ENCODE results near the gene CDC42SE2. TPM values are rescaled to one million over a fixed set of nuclear protein-coding genes. Genes with fewer than 3 reads are reported as not detected.

Gene CDC42SE2
- total RNA-seq, 1 donor from 2014 or later, result 27.8 TPM

- H3K4me3 Mint-ChIP-seq, result no peak overlapping the region
Measured at GRCh38 chr5:131221008-131221703, 42.7 kb upstream of the CDC42SE2 start.

GRCh38 chr5:131221888-131222287, 42.0 kb upstream of the CDC42SE2 start:
- Mint-ChIP-seq H3K4me3 (no peak overlapping the region), H3K27me3 (no peaks in the 10 kb centered on the region), H3K4me1 (ENCODE audit: unreplicated experiment) (no peaks in the 10 kb centered on the region), H3K36me3 (no peaks in the 10 kb centered on the region), H3K27ac (no peak overlapping the region), H3K9me3 (no peaks in the 10 kb centered on the region)
- no peak for TF ChIP-seq CTCF (conservative IDR thresholded peaks at IDR 0.05)
- DNase-seq (ENCODE audit: extremely low spot score, unreplicated experiment), result no peak

More at GRCh38 chr5:131221008-131221703, 42.7 kb upstream of the CDC42SE2 start:
- TF ChIP-seq CTCF (conservative IDR thresholded peaks at IDR 0.05), result no peak
- H3K4me1 Mint-ChIP-seq (ENCODE audit: unreplicated experiment), result no peaks in the 10 kb centered on the region
- H3K36me3 Mint-ChIP-seq, result no peaks in the 10 kb centered on the region
- H3K27me3 Mint-ChIP-seq, result no peaks in the 10 kb centered on the region
- no peak for DNase-seq (ENCODE audit: extremely low spot score, unreplicated experiment)
- no peak overlapping the region for H3K27ac Mint-ChIP-seq
- no peaks in the 10 kb centered on the region for H3K9me3 Mint-ChIP-seq

- H3K27ac Mint-ChIP-seq, result no peak overlapping the region
- no peak for DNase-seq (ENCODE audit: extremely low spot score, unreplicated experiment)
- no peaks in the 10 kb centered on the region for H3K27me3 Mint-ChIP-seq
- no peaks in the 10 kb centered on the region for H3K9me3 Mint-ChIP-seq
- TF ChIP-seq CTCF (conservative IDR thresholded peaks at IDR 0.05), result no peak
- H3K4me1 Mint-ChIP-seq (ENCODE audit: unreplicated experiment), result no peaks in the 10 kb centered on the region
- no peaks in the 10 kb centered on the region for H3K36me3 Mint-ChIP-seq
- no peak overlapping the region for H3K4me3 Mint-ChIP-seq
Measured at GRCh38 chr5:131222731-131223130, 41.1 kb upstream of the CDC42SE2 start.

- H3K4me3 Mint-ChIP-seq, result no peak overlapping the region
- H3K36me3 Mint-ChIP-seq, result no peaks in the 10 kb centered on the region
- TF ChIP-seq CTCF (conservative IDR thresholded peaks at IDR 0.05), result no peak
- H3K27ac Mint-ChIP-seq, result no peak overlapping the region
- H3K4me1 Mint-ChIP-seq (ENCODE audit: unreplicated experiment), result no peaks in the 10 kb centered on the region
- no peak for DNase-seq (ENCODE audit: extremely low spot score, unreplicated experiment)
- H3K27me3 Mint-ChIP-seq, result no peaks in the 10 kb centered on the region
- H3K9me3 Mint-ChIP-seq, result no peaks in the 10 kb centered on the region
Measured at GRCh38 chr5:131223751-131224386, 40.0 kb upstream of the CDC42SE2 start.

- Mint-ChIP-seq H3K9me3 (no peaks in the 10 kb centered on the region), H3K4me1 (ENCODE audit: unreplicated experiment) (no peaks in the 10 kb centered on the region), H3K4me3 (no peak overlapping the region), H3K36me3 (no peaks in the 10 kb centered on the region), H3K27me3 (no peaks in the 10 kb centered on the region), H3K27ac (no peak overlapping the region)
- DNase-seq (ENCODE audit: extremely low spot score, unreplicated experiment), result no peak
- no peak for TF ChIP-seq CTCF (conservative IDR thresholded peaks at IDR 0.05)
Measured at GRCh38 chr5:131224387-131225201, 39.3 kb upstream of the CDC42SE2 start.

Measured in type B pancreatic cell (in vitro differentiated cells).